Epithelial cell of proximal tubule (primary cell): ENCODE results near the gene MYO3B. TPM values are rescaled to one million over a fixed set of nuclear protein-coding genes. Genes with fewer than 3 reads are reported as not detected.

Experiments
- DNase-seq: peaks from one replicate; pipeline ENCODE4 v3.0.0-alpha.2; 2011; ENCODE audit warnings: low read depth
- H3K4me3 ChIP-seq: 2 replicates; pipeline ENCODE4 v1.5.1; 2011; ENCODE audit warnings: low read depth, mild to moderate bottlenecking, low read length
- CTCF ChIP-seq: conservative IDR thresholded peaks from 2 replicates; pipeline ENCODE4 v1.5.1; 2012; ENCODE audit warnings: low read depth, mild to moderate bottlenecking, low read length
- total RNA-seq: library from RNA; depleted of rRNA; stranded (reverse); fragments of >200 nt; gene quantifications from 2 replicates; pipeline ENCODE4 v1.2.3, GENCODE V29; 2015

MYO3B gene
- total RNA-seq, 1 donor from 2014 or later: 0.35 TPM

GRCh38 chr2:170679607-170680079 is 501.7 kb downstream of the MYO3B start:
- H3K4me3 ChIP-seq: peak overlapping the region; percentile 4
- no peak for DNase-seq
- no peak for TF ChIP-seq CTCF

- TF ChIP-seq CTCF: no peak
- DNase-seq: no peak
Measured at GRCh38 chr2:170680172-170680941, 502.4 kb downstream of the MYO3B start.

GRCh38 chr2:170681311-170681710 is 503.4 kb downstream of the MYO3B start:
- no peak for TF ChIP-seq CTCF
- no peak overlapping the region for H3K4me3 ChIP-seq
- no peak for DNase-seq

More at GRCh38 chr2:170680172-170680941, 502.4 kb downstream of the MYO3B start:
- no peak overlapping the region for H3K4me3 ChIP-seq

GRCh38 chr2:170685591-170685990 is 507.6 kb downstream of the MYO3B start:
- TF ChIP-seq CTCF: no peak
- H3K4me3 ChIP-seq: no peak overlapping the region
- no peak for DNase-seq

GRCh38 chr2:170689481-170689880 is 511.5 kb downstream of the MYO3B start:
- DNase-seq: no peak
- TF ChIP-seq CTCF: no peak
- H3K4me3 ChIP-seq: no peak overlapping the region

- DNase-seq: no peak
- TF ChIP-seq CTCF: no peak
- no peak overlapping the region for H3K4me3 ChIP-seq
Measured at GRCh38 chr2:170690640-170691039, 512.7 kb downstream of the MYO3B start.

GRCh38 chr2:170694316-170694715 is 516.4 kb downstream of the MYO3B start:
- DNase-seq: no peak
- H3K4me3 ChIP-seq: no peak overlapping the region
- no peak for TF ChIP-seq CTCF
